ENCODE measurements around the gene CRTC1.
A peak's percentile ranks its signal among the peaks of the same experiment; 100 is the strongest.

The CRTC1 gene, protein sequence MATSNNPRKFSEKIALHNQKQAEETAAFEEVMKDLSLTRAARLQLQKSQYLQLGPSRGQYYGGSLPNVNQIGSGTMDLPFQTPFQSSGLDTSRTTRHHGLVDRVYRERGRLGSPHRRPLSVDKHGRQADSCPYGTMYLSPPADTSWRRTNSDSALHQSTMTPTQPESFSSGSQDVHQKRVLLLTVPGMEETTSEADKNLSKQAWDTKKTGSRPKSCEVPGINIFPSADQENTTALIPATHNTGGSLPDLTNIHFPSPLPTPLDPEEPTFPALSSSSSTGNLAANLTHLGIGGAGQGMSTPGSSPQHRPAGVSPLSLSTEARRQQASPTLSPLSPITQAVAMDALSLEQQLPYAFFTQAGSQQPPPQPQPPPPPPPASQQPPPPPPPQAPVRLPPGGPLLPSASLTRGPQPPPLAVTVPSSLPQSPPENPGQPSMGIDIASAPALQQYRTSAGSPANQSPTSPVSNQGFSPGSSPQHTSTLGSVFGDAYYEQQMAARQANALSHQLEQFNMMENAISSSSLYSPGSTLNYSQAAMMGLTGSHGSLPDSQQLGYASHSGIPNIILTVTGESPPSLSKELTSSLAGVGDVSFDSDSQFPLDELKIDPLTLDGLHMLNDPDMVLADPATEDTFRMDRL

GRCh38 chr19:18683109-18683957, at the start of gene CRTC1:
CRTC1 (plus strand) TSS chr19:18683680; CDS start chr19:18683703, 23 bp downstream.
- peak; percentile 84 for DNase-seq

- DNase-seq, result no peak
These were observed 48.7 kb upstream of the CRTC1 start for GRCh38 chr19:18634612-18635297.

DNA sequence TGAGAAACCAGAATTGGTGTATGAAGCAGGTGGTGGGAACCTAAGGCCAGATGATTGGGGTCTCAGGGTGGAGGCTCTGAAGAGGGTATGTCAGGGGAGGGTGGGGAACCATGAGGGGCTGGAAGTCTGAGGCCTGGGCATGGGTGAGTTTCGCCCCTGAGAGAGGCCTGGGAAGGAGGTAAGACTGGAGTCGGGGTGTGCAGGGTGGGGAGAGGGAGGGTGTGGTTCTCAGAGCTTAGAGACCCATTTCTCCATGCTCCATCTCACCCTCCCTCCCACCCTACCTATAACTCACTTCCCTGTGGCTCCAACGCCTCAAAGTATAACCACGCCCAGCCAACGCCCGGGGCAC, 47.7 kb upstream of the CRTC1 start:
- no peak for DNase-seq

- peak; percentile 98 for DNase-seq
These were observed 47.1 kb upstream of the CRTC1 start for GRCh38 chr19:18636183-18636968.

DNA sequence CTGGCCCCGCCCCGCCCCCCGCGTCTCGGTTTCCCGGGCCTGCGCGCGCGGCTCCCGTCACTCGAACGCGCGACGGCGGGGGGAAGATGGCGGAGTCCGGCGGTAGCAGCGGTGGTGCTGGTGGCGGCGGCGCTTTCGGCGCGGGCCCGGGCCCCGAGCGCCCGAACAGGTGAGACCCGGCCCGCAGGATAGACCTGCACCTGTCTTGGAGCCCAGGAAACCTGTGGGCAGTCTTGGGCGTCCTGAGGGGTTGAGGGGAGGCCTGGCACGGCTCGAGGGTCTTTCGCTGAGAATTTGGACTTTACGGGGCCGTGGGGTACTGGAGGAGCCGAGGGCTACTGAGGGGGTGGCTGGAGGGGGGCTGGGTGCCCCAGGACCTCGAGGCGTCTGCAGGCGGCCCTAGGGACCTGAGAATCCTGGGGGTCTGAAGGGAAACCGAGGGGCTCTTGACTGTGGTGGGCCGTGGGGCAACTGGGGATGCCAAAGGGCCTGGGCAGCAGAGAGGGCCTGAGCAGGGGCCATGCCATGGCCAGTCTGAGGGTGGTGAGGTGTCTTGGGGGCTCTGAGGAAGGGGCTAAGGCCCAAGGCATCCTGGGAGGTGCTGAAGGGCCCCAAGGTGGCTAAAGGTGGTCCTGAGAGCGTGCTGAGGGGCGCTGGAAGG, 46.4 kb upstream of the CRTC1 start, which contains the start of gene KLHL26:
Gene KLHL26 (plus strand): TSS at position 60 of the 661 bp plus-strand sequence. CDS start 27 bp downstream, at position 87.
- no peak for DNase-seq

DNA sequence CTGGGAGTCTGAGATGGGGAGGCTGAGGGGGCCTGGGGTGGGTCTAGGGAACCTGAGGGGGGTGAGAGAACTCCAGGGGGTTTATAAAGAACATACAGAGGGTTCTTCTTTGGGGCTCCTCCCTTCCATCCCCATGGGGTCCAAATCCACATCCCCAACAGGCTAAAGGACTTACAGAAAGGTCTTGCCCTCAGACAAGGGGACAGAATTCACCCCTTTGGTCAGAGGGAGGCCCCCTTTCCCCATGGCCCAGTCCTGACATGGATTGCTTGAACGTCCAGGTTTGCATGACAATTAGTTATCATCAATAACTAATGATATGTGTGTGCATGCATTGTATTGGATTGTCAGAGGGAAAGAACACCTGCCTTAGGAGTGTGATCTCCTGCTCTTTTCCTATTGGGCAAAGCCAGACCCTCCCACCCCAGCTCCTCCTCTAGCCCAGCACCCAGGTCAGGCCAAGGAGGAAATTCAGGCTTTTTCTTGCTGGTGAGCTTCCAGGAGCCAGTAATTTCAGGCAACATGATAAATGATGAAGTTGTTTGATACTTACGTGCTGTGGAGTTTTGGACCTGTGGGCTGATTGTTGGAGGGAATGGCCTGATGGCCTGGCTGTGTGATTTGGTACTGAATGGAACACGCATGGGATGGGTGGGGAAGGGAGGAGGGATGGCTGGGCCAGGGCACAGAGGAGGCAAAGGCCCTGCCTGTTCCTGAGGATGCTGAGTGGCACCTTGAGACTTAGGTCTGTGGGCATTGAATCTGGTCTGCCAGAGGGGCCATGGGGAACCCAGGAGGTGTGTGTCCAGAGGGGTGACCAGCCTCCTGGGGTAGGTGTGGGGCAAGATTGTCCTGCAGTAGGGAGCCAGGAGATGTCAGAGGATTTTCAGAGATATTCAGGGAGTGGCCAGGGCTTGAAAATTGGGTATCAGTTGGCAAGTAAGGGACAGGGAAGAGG, 45.5 kb upstream of the CRTC1 start:
- no peak for DNase-seq

DNA sequence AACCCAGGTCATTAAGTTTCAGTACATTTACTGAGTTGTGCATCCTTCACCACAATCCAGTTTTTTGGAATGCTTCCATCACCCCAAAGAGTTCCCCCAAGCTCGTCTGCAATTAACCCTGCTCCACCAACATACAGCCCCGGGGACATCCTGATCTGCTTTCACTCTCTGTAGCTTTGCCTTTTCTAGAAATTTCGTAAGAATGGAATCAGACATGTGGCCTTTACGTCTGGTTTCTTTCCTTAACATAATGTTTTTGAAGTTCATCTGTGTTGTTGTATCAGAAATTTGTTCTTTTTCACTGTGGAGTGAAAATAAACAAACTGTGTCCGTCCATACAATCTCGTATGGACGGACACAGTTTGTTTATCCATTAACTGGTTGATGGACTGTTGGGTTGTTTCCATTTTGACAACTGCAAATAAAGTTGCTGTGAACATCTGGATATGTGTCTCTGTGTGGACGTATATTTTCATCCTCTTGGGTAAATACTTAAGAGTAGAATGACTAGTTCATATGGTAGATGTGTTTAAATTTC, 43.7 kb upstream of the CRTC1 start:
- DNase-seq, result peak; percentile 24

DNA sequence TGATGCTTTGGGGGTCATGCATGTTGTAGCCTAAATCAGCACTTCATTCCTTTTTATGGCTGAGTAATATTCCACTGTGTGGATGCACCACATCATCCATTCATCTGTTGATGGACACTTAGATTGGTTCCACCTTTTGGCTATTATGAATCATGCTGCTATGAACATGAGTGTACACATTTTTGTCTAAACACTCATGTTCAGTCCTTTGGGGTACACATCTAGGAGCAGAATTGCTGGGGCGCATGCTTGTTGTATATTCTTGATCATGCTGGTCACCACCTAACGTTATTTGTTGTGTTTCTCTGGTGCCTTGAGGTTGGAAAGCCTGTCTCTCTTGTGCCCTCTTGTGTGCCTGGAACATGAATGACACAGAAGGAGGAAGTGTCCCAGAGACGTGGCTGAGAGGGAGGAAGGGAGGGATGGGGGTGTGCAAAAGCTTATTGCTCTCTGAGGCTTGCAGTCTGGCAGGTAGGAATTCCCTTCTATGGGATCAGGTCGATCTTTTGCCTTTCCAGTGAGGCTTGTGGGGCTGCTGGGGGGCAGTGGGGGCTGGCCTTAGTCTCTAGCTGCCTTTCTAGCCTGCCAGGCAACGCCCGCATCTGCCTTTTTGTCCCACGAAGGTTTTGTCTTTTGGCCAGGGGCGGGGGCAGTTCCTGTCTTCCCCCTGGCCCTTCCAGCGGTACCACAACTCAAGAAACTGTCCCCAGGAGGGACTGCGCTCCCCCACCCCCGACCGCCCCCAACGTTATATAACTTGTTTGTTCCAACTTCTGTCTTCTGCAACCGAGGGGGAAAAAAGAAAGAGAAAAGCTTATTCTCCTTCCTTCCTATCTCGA, 39.1 kb upstream of the CRTC1 start:
- DNase-seq, result peak; percentile 73

GRCh38 chr19:18645035-18645511, 38.4 kb upstream of the CRTC1 start:
- DNase-seq, result no peak

- no peak for DNase-seq
These were observed 36.7 kb upstream of the CRTC1 start for GRCh38 chr19:18646535-18647370.

- no peak for DNase-seq
These were observed 36.1 kb upstream of the CRTC1 start for GRCh38 chr19:18647371-18647767.

DNA sequence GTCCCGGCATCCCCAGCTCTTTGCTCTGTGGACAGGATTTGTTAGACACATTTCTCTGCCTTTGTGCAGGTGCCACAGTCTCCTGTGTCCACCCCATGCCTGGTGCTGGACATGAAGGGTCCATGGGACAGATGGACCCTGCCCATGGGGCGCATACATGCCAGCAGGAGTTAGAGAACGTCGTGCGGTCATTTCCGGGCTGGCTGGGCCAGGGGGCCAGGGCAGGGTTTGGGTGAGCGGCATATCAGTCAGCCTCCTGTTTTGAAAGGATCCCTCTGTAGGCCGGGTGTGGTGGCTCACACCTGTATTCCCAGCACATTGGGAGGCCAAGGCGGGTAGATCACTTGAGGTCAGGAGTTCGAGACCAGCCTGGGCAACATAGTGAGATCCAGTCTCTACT, 35.7 kb upstream of the CRTC1 start:
- no peak for DNase-seq

- no peak for DNase-seq
These were observed 34.5 kb upstream of the CRTC1 start for GRCh38 chr19:18648973-18649315.

DNA sequence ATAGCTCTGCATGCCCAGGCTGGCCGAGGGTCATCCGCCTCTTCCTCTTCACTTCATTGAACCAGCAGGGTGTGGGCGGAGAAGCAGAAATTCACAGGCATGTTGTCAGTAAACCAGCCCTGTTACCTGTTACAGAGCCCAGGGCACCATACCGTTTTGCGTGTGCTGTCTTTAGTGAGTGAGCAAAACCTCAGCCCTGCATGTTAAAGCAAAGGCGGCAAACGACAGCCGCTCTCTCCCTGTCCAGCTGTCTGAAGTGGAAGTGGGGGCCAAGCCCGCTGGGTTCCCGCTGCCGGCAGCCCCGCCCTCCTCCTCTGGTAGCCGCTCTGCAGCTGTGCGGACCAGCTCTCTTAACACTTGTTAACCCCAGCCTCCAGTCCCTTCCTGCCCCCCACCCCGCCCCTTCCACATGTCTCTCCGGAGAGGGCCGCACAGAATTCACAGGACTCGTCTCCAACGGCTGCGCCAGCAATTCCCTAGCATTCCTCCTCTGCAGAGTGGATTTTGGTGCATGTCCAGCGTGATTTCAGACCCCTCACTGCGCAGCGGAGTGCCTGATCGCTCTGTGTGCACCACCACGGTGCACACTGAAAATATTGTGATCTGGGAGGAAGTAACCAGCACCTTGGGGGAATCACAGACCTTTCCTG, 34.0 kb upstream of the CRTC1 start:
- DNase-seq, result peak; percentile 29

DNA sequence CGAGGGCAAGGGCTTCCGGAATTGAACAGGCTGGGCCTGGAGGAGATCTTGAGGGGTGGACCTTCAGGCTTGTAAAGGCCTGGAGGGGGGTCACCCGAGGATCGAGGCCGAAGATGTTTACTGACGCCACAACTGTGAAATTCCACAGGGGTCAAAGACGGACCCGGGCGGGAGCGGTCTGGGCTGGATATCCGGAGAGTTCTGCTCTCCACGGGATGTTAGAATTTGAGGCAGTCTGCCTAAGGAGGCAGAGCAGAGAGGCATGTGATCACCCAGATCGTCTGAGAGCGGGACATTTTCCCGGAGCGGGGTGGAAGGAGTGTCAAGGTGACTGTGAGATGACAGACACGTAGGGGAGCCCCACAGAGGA, 33.5 kb upstream of the CRTC1 start:
- no peak for DNase-seq

- no peak for DNase-seq
These were observed 32.9 kb upstream of the CRTC1 start for GRCh38 chr19:18650468-18651041.

GRCh38 chr19:18651300-18651699, 32.2 kb upstream of the CRTC1 start:
- DNase-seq, result no peak

Data from inflammatory macrophage treated with lipopolysaccharide for 4 hours (primary cell).